ENCODE measurements around the gene BBS9.

DNA sequence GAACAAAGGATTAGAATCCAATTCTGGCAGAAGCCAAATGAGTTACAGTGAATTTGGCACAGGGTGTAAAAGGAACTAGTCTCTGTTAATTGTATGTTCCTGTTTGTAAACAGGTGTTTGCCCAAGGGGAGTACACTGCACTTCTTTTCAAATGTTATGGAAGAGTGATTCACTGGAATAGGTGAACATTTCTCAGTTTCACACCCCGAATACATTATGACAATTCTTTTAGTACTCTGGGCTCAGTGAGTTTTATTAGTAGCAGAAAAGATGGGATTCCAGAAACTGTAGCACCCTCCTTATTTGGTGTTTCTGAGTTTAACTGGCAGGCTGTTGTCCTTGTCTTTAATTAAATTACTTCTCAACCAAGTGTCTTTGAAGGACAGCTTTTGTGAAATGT, 329.2 kb downstream of the BBS9 start:
- TF ChIP-seq, protein P1, sequence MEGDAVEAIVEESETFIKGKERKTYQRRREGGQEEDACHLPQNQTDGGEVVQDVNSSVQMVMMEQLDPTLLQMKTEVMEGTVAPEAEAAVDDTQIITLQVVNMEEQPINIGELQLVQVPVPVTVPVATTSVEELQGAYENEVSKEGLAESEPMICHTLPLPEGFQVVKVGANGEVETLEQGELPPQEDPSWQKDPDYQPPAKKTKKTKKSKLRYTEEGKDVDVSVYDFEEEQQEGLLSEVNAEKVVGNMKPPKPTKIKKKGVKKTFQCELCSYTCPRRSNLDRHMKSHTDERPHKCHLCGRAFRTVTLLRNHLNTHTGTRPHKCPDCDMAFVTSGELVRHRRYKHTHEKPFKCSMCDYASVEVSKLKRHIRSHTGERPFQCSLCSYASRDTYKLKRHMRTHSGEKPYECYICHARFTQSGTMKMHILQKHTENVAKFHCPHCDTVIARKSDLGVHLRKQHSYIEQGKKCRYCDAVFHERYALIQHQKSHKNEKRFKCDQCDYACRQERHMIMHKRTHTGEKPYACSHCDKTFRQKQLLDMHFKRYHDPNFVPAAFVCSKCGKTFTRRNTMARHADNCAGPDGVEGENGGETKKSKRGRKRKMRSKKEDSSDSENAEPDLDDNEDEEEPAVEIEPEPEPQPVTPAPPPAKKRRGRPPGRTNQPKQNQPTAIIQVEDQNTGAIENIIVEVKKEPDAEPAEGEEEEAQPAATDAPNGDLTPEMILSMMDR (IDR thresholded peaks at IDR 0.05; ENCODE audit: insufficient read depth, low read length, poor library complexity, severe bottlenecking), result no peak
- no peak for TF ChIP-seq EZH2phosphoT487 (conservative IDR thresholded peaks at IDR 0.05; ENCODE audit: low read length)

Data from SU-DHL-6 (cell line).